Smooth muscle cell (in vitro differentiated cells): ENCODE results near the gene SHROOM4. TPM values are rescaled to one million over a fixed set of nuclear protein-coding genes. Genes with fewer than 3 reads are reported as not detected.

Source experiments
- DNase-seq: peaks from one replicate; lab custom pipeline; 2025; ENCODE audit not compliant: unreplicated experiment; lab: John Stamatoyannopoulos, UW
- H2AFZ ChIP-seq: fragments of 200-600 bp; sonication (generic); 2 replicates; pipeline ENCODE4 v1.6.0; 2016; ENCODE audit warnings: antibody characterized with exemption, low read depth, mild to moderate bottlenecking
- H3F3A ChIP-seq: fragments of 200-600 bp; sonication (generic); 2 replicates; pipeline ENCODE4 v1.6.0; 2017; ENCODE audit warnings: antibody characterized with exemption, low read depth
- H3K27ac ChIP-seq: fragments of 200-600 bp; sonication (generic); 2 replicates; pipeline ENCODE4 v1.5.1; 2016; ENCODE audit warnings: low read depth, mild to moderate bottlenecking
- H3K27me3 ChIP-seq: fragments of 200-600 bp; sonication (generic); 2 replicates; pipeline ENCODE4 v1.6.1; 2016; ENCODE audit warnings: low read depth, mild to moderate bottlenecking
- H3K36me3 ChIP-seq: fragments of 200-600 bp; sonication (generic); 2 replicates; pipeline ENCODE4 v1.5.1; 2016; ENCODE audit warnings: low read depth
- H3K4me1 ChIP-seq: fragments of 200-600 bp; sonication (generic); 2 replicates; pipeline ENCODE4 v1.5.1; 2016; ENCODE audit warnings: low read depth
- H3K4me2 ChIP-seq: fragments of 200-600 bp; sonication (generic); 2 replicates; pipeline ENCODE4 v1.6.0; 2016; ENCODE audit warnings: mild to moderate bottlenecking
- H3K4me3 ChIP-seq: fragments of 200-600 bp; sonication (generic); 2 replicates; pipeline ENCODE4 v1.5.1; 2016; ENCODE audit warnings: mild to moderate bottlenecking
- H3K79me2 ChIP-seq: fragments of 200-600 bp; sonication (generic); 2 replicates; pipeline ENCODE4 v1.6.0; 2016; ENCODE audit warnings: low read depth, mild to moderate bottlenecking
- H3K9ac ChIP-seq: fragments of 200-600 bp; sonication (generic); 2 replicates; pipeline ENCODE4 v1.6.0; 2016; ENCODE audit warnings: low read depth
- H3K9me3 ChIP-seq: fragments of 200-600 bp; sonication (generic); replicated peaks from 2 replicates; pipeline ENCODE4 v1.5.1; 2016; ENCODE audit warnings: low read depth
- H4K20me1 ChIP-seq: fragments of 200-600 bp; sonication (generic); 2 replicates; pipeline ENCODE4 v1.6.0; 2016; ENCODE audit warnings: low read depth
- CTCF ChIP-seq: fragments of 200-600 bp; sonication (generic); IDR thresholded peaks from 2 replicates; pipeline ENCODE4 v1.5.1; 2017; ENCODE audit warnings: borderline replicate concordance, mild to moderate bottlenecking, antibody characterized with exemption; ENCODE audit not compliant: insufficient read depth, poor library complexity, severe bottlenecking
- WGBS: methylation state at CpG from one replicate; pipeline ENCODE4 v1.1.7; 2016; ENCODE audit warnings: low lambda C conversion rate; 5-methylcytosine and 5-hydroxymethylcytosine counted together
- polyA plus RNA-seq: library from polyadenylated mRNA; unstranded; fragments of >200 nt; fragmentation: Nextera tagmentation; extraction: Ambion mirVana; gene quantifications from 2 replicates; pipeline ENCODE4 v1.2.1, GENCODE V29; 2016
- total RNA-seq: library from RNA; depleted of rRNA; stranded (reverse); fragments of >200 nt; gene quantifications from 2 replicates; pipeline ENCODE4 v1.2.3, GENCODE V29; 2014

SHROOM4 gene
- total and polyA plus RNA-seq, 2 experiments from 2014 or later, result 1.1 to 7.9 TPM

GRCh38 chrX:50697691-50698090 lies 116.3 kb downstream of the SHROOM4 start:
- no peaks in the 10 kb centered on the region for H3K79me2 ChIP-seq
- 13% methylated on average over 2 of the region's 2 CpGs for WGBS
- peaks cover 3% of the 10 kb centered on the region for H3K4me1 ChIP-seq
- H3K9ac ChIP-seq, result no peak overlapping the region
- H3K4me3 ChIP-seq, result no peak overlapping the region
- DNase-seq, result no peak
- no peaks in the 10 kb centered on the region for H3K36me3 ChIP-seq
- H2AFZ ChIP-seq, result no peak overlapping the region
- H3K9me3 ChIP-seq, result no peaks in the 10 kb centered on the region
- no peaks in the 10 kb centered on the region for H3F3A ChIP-seq
- no peaks in the 10 kb centered on the region for H3K27me3 ChIP-seq
- H4K20me1 ChIP-seq, result no peaks in the 10 kb centered on the region
- no peak for TF ChIP-seq CTCF
- H3K27ac ChIP-seq, result peak overlapping the region; percentile 43
- peak overlapping the region; percentile 45 for H3K4me2 ChIP-seq

GRCh38 chrX:50691820-50692219 lies 122.2 kb downstream of the SHROOM4 start:
- TF ChIP-seq CTCF, result peak; percentile 52
- Histone ChIP-seq H3K9me3 (no peaks in the 10 kb centered on the region), H3K9ac (no peak overlapping the region), H4K20me1 (no peaks in the 10 kb centered on the region), H3K4me1 (no peaks in the 10 kb centered on the region), H3F3A (no peaks in the 10 kb centered on the region), H3K4me3 (no peak overlapping the region), H2AFZ (no peak overlapping the region), H3K27me3 (no peaks in the 10 kb centered on the region), H3K36me3 (no peaks in the 10 kb centered on the region), H3K4me2 (no peak overlapping the region), H3K79me2 (no peaks in the 10 kb centered on the region), H3K27ac (no peak overlapping the region)
- no peak for DNase-seq
- 50% methylated on average over 5 of the region's 5 CpGs for WGBS

- Histone ChIP-seq H3K9ac (no peak overlapping the region), H3K36me3 (no peaks in the 10 kb centered on the region), H3K27ac (no peak overlapping the region), H3K4me1 (no peaks in the 10 kb centered on the region), H3K9me3 (no peaks in the 10 kb centered on the region), H3K27me3 (no peaks in the 10 kb centered on the region), H4K20me1 (no peaks in the 10 kb centered on the region), H3K4me3 (no peak overlapping the region), H3K4me2 (no peak overlapping the region), H2AFZ (no peak overlapping the region), H3F3A (no peaks in the 10 kb centered on the region), H3K79me2 (no peaks in the 10 kb centered on the region)
- DNase-seq, result no peak
- 46% methylated on average over 2 of the region's 2 CpGs for WGBS
- TF ChIP-seq CTCF, result no peak
Observed at GRCh38 chrX:50684871-50685270, 129.1 kb downstream of the SHROOM4 start.

GRCh38 chrX:50680990-50681389 lies 133.0 kb downstream of the SHROOM4 start:
- 57% methylated on average over 2 of the region's 2 CpGs for WGBS
- H3K9me3 ChIP-seq, result no peaks in the 10 kb centered on the region
- no peaks in the 10 kb centered on the region for H3K79me2 ChIP-seq
- H3K4me3 ChIP-seq, result no peak overlapping the region
- no peaks in the 10 kb centered on the region for H4K20me1 ChIP-seq
- no peaks in the 10 kb centered on the region for H3F3A ChIP-seq
- no peak overlapping the region for H2AFZ ChIP-seq
- H3K4me2 ChIP-seq, result no peak overlapping the region
- DNase-seq, result no peak
- no peaks in the 10 kb centered on the region for H3K27me3 ChIP-seq
- no peak overlapping the region for H3K9ac ChIP-seq
- H3K36me3 ChIP-seq, result no peaks in the 10 kb centered on the region
- peak; percentile 17 for TF ChIP-seq CTCF
- no peaks in the 10 kb centered on the region for H3K4me1 ChIP-seq
- no peak overlapping the region for H3K27ac ChIP-seq
